Right atrium auricular region (tissue), 2 donors: ENCODE measurements around the gene SYS1. TPM values are rescaled to one million over a fixed set of nuclear protein-coding genes. Genes with fewer than 3 reads are reported as not detected.
A peak's percentile ranks its signal among the peaks of the same experiment; 100 is the strongest.

Experiments
- DNase-seq: peaks from one replicate; pipeline ENCODE4 v3.0.0-alpha.2; 2019; ENCODE audit warnings: low spot score
- H3K27ac ChIP-seq, 2 donors: fragments of 200-600 bp; sonication (generic); 1 replicate in 1 of 2; 2 replicates in 1 of 2; pipeline ENCODE4 v1.5.1; 2016 to 2019
- H3K27me3 ChIP-seq, 2 donors: fragments of 200-600 bp; sonication (generic); one replicate each; pipeline versions ENCODE4 v1.5.1 to v1.6.0; 2017 to 2019
- H3K36me3 ChIP-seq: fragments of 200-600 bp; sonication (generic); one replicate; pipeline ENCODE4 v1.5.1; 2016
- H3K4me1 ChIP-seq, 2 donors: fragments of 200-600 bp; sonication (generic); one replicate each; pipeline versions ENCODE4 v1.5.1 to v1.6.0; 2017 to 2019
- H3K4me3 ChIP-seq, 2 donors: fragments of 200-600 bp; sonication (generic); 1 replicate in 1 of 2; 2 replicates in 1 of 2; pipeline ENCODE4 v1.5.1; 2017 to 2019; ENCODE audit warnings: mild to moderate bottlenecking in 1 of 2, moderate library complexity in 1 of 2
- H3K9me3 ChIP-seq, 2 donors: fragments of 200-600 bp; sonication (generic); one replicate each; pipeline ENCODE4 v1.5.1; 2019
- CTCF ChIP-seq, 2 donors: fragments of 200-600 bp; sonication (generic); IDR thresholded peaks; one replicate each; pipeline ENCODE4 v1.5.1; 2019; ENCODE audit warnings: antibody characterized with exemption in 2 of 2
- total RNA-seq, 2 donors: library from RNA; depleted of rRNA; stranded (reverse); fragments of >200 nt; gene quantifications; one replicate each; pipeline ENCODE4 v1.1.0, GENCODE V29; 2016

SYS1 gene
- total RNA-seq, 2 donors from 2014 or later: 31.7 to 41.9 TPM

- no peak for DNase-seq
- Histone ChIP-seq H3K9me3 (no peaks in the 10 kb centered on the region), H3K27me3 (no peaks in the 10 kb centered on the region), H3K4me1 (no peaks in the 10 kb centered on the region), H3K4me3 (no peak overlapping the region), H3K36me3 (no peaks in the 10 kb centered on the region), H3K27ac (no peak overlapping the region)
- no peak for TF ChIP-seq CTCF (IDR thresholded peaks at IDR 0.05)
Measured at GRCh38 chr20:45399018-45399417, 36.1 kb downstream of the SYS1 start.

GRCh38 chr20:45400346-45401031 lies 37.5 kb downstream of the SYS1 start:
- Histone ChIP-seq H3K4me3 (no peak overlapping the region), H3K4me1 (peaks cover 0 to 5% of the 10 kb centered on the region in 2 donors), H3K27ac (no peak overlapping the region), H3K27me3 (no peaks in the 10 kb centered on the region), H3K36me3 (no peaks in the 10 kb centered on the region), H3K9me3 (no peaks in the 10 kb centered on the region)
- DNase-seq: no peak
- TF ChIP-seq CTCF (IDR thresholded peaks at IDR 0.05): no peak

- H3K9me3 ChIP-seq: no peaks in the 10 kb centered on the region
- no peaks in the 10 kb centered on the region for H3K36me3 ChIP-seq
- no peak overlapping the region for H3K4me3 ChIP-seq
- peaks cover 0 to 12% of the 10 kb centered on the region in 2 donors for H3K4me1 ChIP-seq
- DNase-seq: no peak
- H3K27me3 ChIP-seq: no peaks in the 10 kb centered on the region
- no peak overlapping the region for H3K27ac ChIP-seq
- TF ChIP-seq CTCF (IDR thresholded peaks at IDR 0.05): no peak
Measured at GRCh38 chr20:45402946-45403345, 40.0 kb downstream of the SYS1 start.

- no peak overlapping the region for H3K4me3 ChIP-seq
- peaks cover 0 to 27% of the 10 kb centered on the region in 2 donors for H3K4me1 ChIP-seq
- peak overlapping the region; percentile 12 to 39 for H3K27ac ChIP-seq
- DNase-seq: no peak
- no peak for TF ChIP-seq CTCF (IDR thresholded peaks at IDR 0.05)
- H3K9me3 ChIP-seq: no peaks in the 10 kb centered on the region
- H3K36me3 ChIP-seq: peaks cover 13% of the 10 kb centered on the region
- no peaks in the 10 kb centered on the region for H3K27me3 ChIP-seq
Measured at GRCh38 chr20:45404438-45404837, 41.5 kb downstream of the SYS1 start.

- TF ChIP-seq CTCF (IDR thresholded peaks at IDR 0.05): no peak
- Histone ChIP-seq H3K9me3 (no peaks in the 10 kb centered on the region), H3K4me1 (peaks cover 0 to 40% of the 10 kb centered on the region in 2 donors), H3K27ac (peak overlapping the region; percentile 97 to 99), H3K36me3 (peaks cover 26% of the 10 kb centered on the region), H3K27me3 (no peaks in the 10 kb centered on the region), H3K4me3 (peak overlapping the region; percentile 76 to 77)
- DNase-seq: no peak
Measured at GRCh38 chr20:45405571-45406259, 42.8 kb downstream of the SYS1 start.
